ENCODE data around the gene NPHP1. TPM values are rescaled to one million over a fixed set of nuclear protein-coding genes. Genes with fewer than 3 reads are reported as not detected.
"Not testable (repeated sequence)": the region's sequence is repeated elsewhere in the genome, so short reads cannot be mapped to it uniquely, and the experiment has no call there.

NPHP1 gene
- total RNA-seq, 1 donor from 2014 or later = 11.5 TPM

GRCh38 chr2:110219496-110220189, 14.8 kb upstream of the NPHP1 start:
- H3K4me1 ChIP-seq (ENCODE audit: control insufficient read depth in 3 of 3, insufficient read depth in 3 of 3, low read length in 3 of 3) = peaks cover 19 to 34% (median 29%) of the 10 kb centered on the region in 3 donors
- H3K27me3 ChIP-seq (ENCODE audit: control insufficient read depth in 3 of 3, insufficient read depth in 3 of 3, low read length in 3 of 3) = no peaks in the 10 kb centered on the region

GRCh38 chr2:110218889-110219288, 14.1 kb upstream of the NPHP1 start:
- H3K9me3 ChIP-seq (ENCODE audit: control insufficient read depth in 3 of 3, low read length in 3 of 3); H3K4me3 ChIP-seq (ENCODE audit: low read length in 3 of 3); H3K9ac ChIP-seq (ENCODE audit: low read depth in 1 of 3, low read length in 3 of 3); H3K36me3 ChIP-seq (ENCODE audit: control insufficient read depth in 3 of 3, insufficient read depth in 3 of 3, low read length in 3 of 3); H3K27ac ChIP-seq (ENCODE audit: low read depth, low read length); H3K27me3 ChIP-seq (ENCODE audit: control insufficient read depth in 3 of 3, insufficient read depth in 3 of 3, low read length in 3 of 3): not testable (repeated sequence)
- peaks cover 23 to 41% (median 33%) of the 10 kb centered on the region in 3 donors for H3K4me1 ChIP-seq (ENCODE audit: control insufficient read depth in 3 of 3, insufficient read depth in 3 of 3, low read length in 3 of 3)

More at GRCh38 chr2:110219496-110220189, 14.8 kb upstream of the NPHP1 start:
- Histone ChIP-seq H3K27ac (ENCODE audit: low read depth, low read length) (no peak overlapping the region), H3K9me3 (ENCODE audit: control insufficient read depth in 3 of 3, low read length in 3 of 3) (no peaks in the 10 kb centered on the region), H3K4me3 (ENCODE audit: low read length in 3 of 3) (no peak overlapping the region), H3K36me3 (ENCODE audit: control insufficient read depth in 3 of 3, insufficient read depth in 3 of 3, low read length in 3 of 3) (no peaks in the 10 kb centered on the region), H3K9ac (ENCODE audit: low read depth in 1 of 3, low read length in 3 of 3) (no peak overlapping the region)

- peak overlapping the region; percentile 74 for H3K27ac ChIP-seq (ENCODE audit: low read depth, low read length)
- H3K9me3 ChIP-seq (ENCODE audit: control insufficient read depth in 3 of 3, low read length in 3 of 3) = no peaks in the 10 kb centered on the region
- peaks cover 23 to 47% (median 31%) of the 10 kb centered on the region in 3 donors for H3K4me1 ChIP-seq (ENCODE audit: control insufficient read depth in 3 of 3, insufficient read depth in 3 of 3, low read length in 3 of 3)
- H3K27me3 ChIP-seq (ENCODE audit: control insufficient read depth in 3 of 3, insufficient read depth in 3 of 3, low read length in 3 of 3) = no peaks in the 10 kb centered on the region
- H3K4me3 ChIP-seq (ENCODE audit: low read length in 3 of 3) = peak overlapping the region in 1 of 3 donors; percentile 49
- no peaks in the 10 kb centered on the region for H3K36me3 ChIP-seq (ENCODE audit: control insufficient read depth in 3 of 3, insufficient read depth in 3 of 3, low read length in 3 of 3)
- peak overlapping the region; percentile 4 to 73 (median 57) for H3K9ac ChIP-seq (ENCODE audit: low read depth in 1 of 3, low read length in 3 of 3)
Observed at GRCh38 chr2:110216803-110217202, 12.0 kb upstream of the NPHP1 start.

GRCh38 chr2:110216199-110216598, 11.4 kb upstream of the NPHP1 start:
- Histone ChIP-seq H3K9ac (ENCODE audit: low read depth in 1 of 3, low read length in 3 of 3) (peak overlapping the region in 2 of 3 donors; percentile 18 to 63), H3K27me3 (ENCODE audit: control insufficient read depth in 3 of 3, insufficient read depth in 3 of 3, low read length in 3 of 3) (no peaks in the 10 kb centered on the region), H3K4me3 (ENCODE audit: low read length in 3 of 3) (peak overlapping the region; percentile 15 to 49 (median 32)), H3K9me3 (ENCODE audit: control insufficient read depth in 3 of 3, low read length in 3 of 3) (no peaks in the 10 kb centered on the region), H3K27ac (ENCODE audit: low read depth, low read length) (peak overlapping the region; percentile 74), H3K4me1 (ENCODE audit: control insufficient read depth in 3 of 3, insufficient read depth in 3 of 3, low read length in 3 of 3) (peaks cover 23 to 50% (median 35%) of the 10 kb centered on the region in 3 donors), H3K36me3 (ENCODE audit: control insufficient read depth in 3 of 3, insufficient read depth in 3 of 3, low read length in 3 of 3) (peaks cover 0 to under 1% (median 0%) of the 10 kb centered on the region in 3 donors)

- Histone ChIP-seq H3K4me3 (ENCODE audit: low read length in 3 of 3) (peak overlapping the region; percentile 15 to 59 (median 32)), H3K36me3 (ENCODE audit: control insufficient read depth in 3 of 3, insufficient read depth in 3 of 3, low read length in 3 of 3) (peaks cover 0 to 4% (median 2%) of the 10 kb centered on the region in 3 donors), H3K4me1 (ENCODE audit: control insufficient read depth in 3 of 3, insufficient read depth in 3 of 3, low read length in 3 of 3) (peaks cover 28 to 53% (median 40%) of the 10 kb centered on the region in 3 donors), H3K27ac (ENCODE audit: low read depth, low read length) (peak overlapping the region; percentile 74), H3K9me3 (ENCODE audit: control insufficient read depth in 3 of 3, low read length in 3 of 3) (no peaks in the 10 kb centered on the region), H3K9ac (ENCODE audit: low read depth in 1 of 3, low read length in 3 of 3) (peak overlapping the region in 2 of 3 donors; percentile 18 to 63), H3K27me3 (ENCODE audit: control insufficient read depth in 3 of 3, insufficient read depth in 3 of 3, low read length in 3 of 3) (no peaks in the 10 kb centered on the region)
Observed at GRCh38 chr2:110215566-110216158, 10.8 kb upstream of the NPHP1 start.

- peak overlapping the region in 2 of 3 donors; percentile 2 to 59 for H3K4me3 ChIP-seq (ENCODE audit: low read length in 3 of 3)
- no peaks in the 10 kb centered on the region for H3K9me3 ChIP-seq (ENCODE audit: control insufficient read depth in 3 of 3, low read length in 3 of 3)
Observed at GRCh38 chr2:110215091-110215490, 10.3 kb upstream of the NPHP1 start.

GRCh38 chr2:110213522-110213921, 8.7 kb upstream of the NPHP1 start:
- H3K36me3 ChIP-seq (ENCODE audit: control insufficient read depth in 3 of 3, insufficient read depth in 3 of 3, low read length in 3 of 3); H3K27me3 ChIP-seq (ENCODE audit: control insufficient read depth in 3 of 3, insufficient read depth in 3 of 3, low read length in 3 of 3); H3K4me3 ChIP-seq (ENCODE audit: low read length in 3 of 3); H3K9ac ChIP-seq (ENCODE audit: low read depth in 1 of 3, low read length in 3 of 3); H3K9me3 ChIP-seq (ENCODE audit: control insufficient read depth in 3 of 3, low read length in 3 of 3): not testable (repeated sequence)
- H3K27ac ChIP-seq (ENCODE audit: low read depth, low read length) = peak overlapping the region; percentile 74
- H3K4me1 ChIP-seq (ENCODE audit: control insufficient read depth in 3 of 3, insufficient read depth in 3 of 3, low read length in 3 of 3) = peaks cover 28 to 60% (median 55%) of the 10 kb centered on the region in 3 donors

More at GRCh38 chr2:110215091-110215490, 10.3 kb upstream of the NPHP1 start:
- Histone ChIP-seq H3K4me1 (ENCODE audit: control insufficient read depth in 3 of 3, insufficient read depth in 3 of 3, low read length in 3 of 3) (peaks cover 28 to 58% (median 43%) of the 10 kb centered on the region in 3 donors), H3K27me3 (ENCODE audit: control insufficient read depth in 3 of 3, insufficient read depth in 3 of 3, low read length in 3 of 3) (no peaks in the 10 kb centered on the region), H3K9ac (ENCODE audit: low read depth in 1 of 3, low read length in 3 of 3) (peak overlapping the region; percentile 0 to 42 (median 25)), H3K27ac (ENCODE audit: low read depth, low read length) (peak overlapping the region; percentile 74), H3K36me3 (ENCODE audit: control insufficient read depth in 3 of 3, insufficient read depth in 3 of 3, low read length in 3 of 3) (peaks cover 2 to 6% (median 3%) of the 10 kb centered on the region in 3 donors)

- Histone ChIP-seq H3K36me3 (ENCODE audit: control insufficient read depth in 3 of 3, insufficient read depth in 3 of 3, low read length in 3 of 3) (peaks cover 6 to 10% (median 9%) of the 10 kb centered on the region in 3 donors), H3K4me1 (ENCODE audit: control insufficient read depth in 3 of 3, insufficient read depth in 3 of 3, low read length in 3 of 3) (peaks cover 24 to 51% (median 51%) of the 10 kb centered on the region in 3 donors), H3K4me3 (ENCODE audit: low read length in 3 of 3) (peak within 1 kb of the TSS; percentile 80 to 95 (median 92)), H3K27me3 (ENCODE audit: control insufficient read depth in 3 of 3, insufficient read depth in 3 of 3, low read length in 3 of 3) (no peaks in the 10 kb centered on the region), H3K9me3 (ENCODE audit: control insufficient read depth in 3 of 3, low read length in 3 of 3) (no peaks in the 10 kb centered on the region), H3K27ac (ENCODE audit: low read depth, low read length) (peak within 1 kb of the TSS; percentile 83), H3K9ac (ENCODE audit: low read depth in 1 of 3, low read length in 3 of 3) (peak within 1 kb of the TSS; percentile 90 to 95 (median 93))
Observed at GRCh38 chr2:110211938-110212858, 7.4 kb upstream of the NPHP1 start, which contains the start of gene MTLN. MTLN (minus strand) TSS chr2:110212547; CDS start chr2:110212525, 22 bp downstream.

- H3K4me3 ChIP-seq (ENCODE audit: low read length in 3 of 3) = peak overlapping the region; percentile 88 to 98 (median 95)
Observed at GRCh38 chr2:110205660-110206455, 1.0 kb upstream of the NPHP1 start.

More at GRCh38 chr2:110205660-110206455, 1.0 kb upstream of the NPHP1 start:
- Histone ChIP-seq H3K4me1 (ENCODE audit: control insufficient read depth in 3 of 3, insufficient read depth in 3 of 3, low read length in 3 of 3) (peaks cover 11 to 45% (median 36%) of the 10 kb centered on the region in 3 donors), H3K27ac (ENCODE audit: low read depth, low read length) (peak overlapping the region; percentile 91), H3K36me3 (ENCODE audit: control insufficient read depth in 3 of 3, insufficient read depth in 3 of 3, low read length in 3 of 3) (peaks cover 5 to 12% (median 9%) of the 10 kb centered on the region in 3 donors), H3K9me3 (ENCODE audit: control insufficient read depth in 3 of 3, low read length in 3 of 3) (no peaks in the 10 kb centered on the region), H3K27me3 (ENCODE audit: control insufficient read depth in 3 of 3, insufficient read depth in 3 of 3, low read length in 3 of 3) (no peaks in the 10 kb centered on the region), H3K9ac (ENCODE audit: low read depth in 1 of 3, low read length in 3 of 3) (peak overlapping the region; percentile 17 to 86 (median 75))

All from skeletal muscle tissue (tissue), 4 donors.